Measurements from ENCODE around the gene PTPRN2.
"Not testable (repeated sequence)": the region's sequence is repeated elsewhere in the genome, so short reads cannot be mapped to it uniquely, and the experiment has no call there.

PTPRN2 gene

DNA sequence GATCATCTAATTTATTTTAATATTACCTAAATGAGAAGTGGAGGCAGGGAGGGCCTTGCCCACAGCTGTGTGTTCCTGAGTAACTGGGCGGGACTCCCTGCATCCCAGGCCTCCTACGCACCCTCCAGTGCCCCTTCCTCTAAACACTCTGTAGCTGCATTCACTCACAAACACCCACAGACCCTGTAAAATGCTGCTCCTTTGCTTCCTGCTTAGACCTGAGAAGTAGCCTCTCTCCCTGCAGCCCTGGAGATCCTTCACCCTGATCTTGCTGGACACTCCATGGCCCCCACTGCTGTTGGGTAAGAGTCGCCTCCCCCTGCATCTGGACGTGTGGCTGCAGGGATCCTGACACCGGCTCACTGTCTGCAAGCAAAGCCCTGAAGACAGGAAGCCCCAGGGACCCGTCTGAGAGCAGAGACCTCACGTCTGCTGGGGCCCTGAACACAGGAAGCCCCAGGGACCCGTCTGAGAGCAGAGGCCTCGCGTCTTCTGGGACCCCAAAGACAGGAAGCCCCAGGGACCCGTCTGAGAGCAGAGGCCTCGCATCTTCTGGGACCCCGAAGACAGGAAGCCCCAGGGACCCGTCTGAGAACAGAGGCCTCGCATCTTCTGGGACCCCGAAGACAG, 661.0 kb downstream of the PTPRN2 start:
- no peak for DNase-seq (ENCODE audit: low spot score)

DNA sequence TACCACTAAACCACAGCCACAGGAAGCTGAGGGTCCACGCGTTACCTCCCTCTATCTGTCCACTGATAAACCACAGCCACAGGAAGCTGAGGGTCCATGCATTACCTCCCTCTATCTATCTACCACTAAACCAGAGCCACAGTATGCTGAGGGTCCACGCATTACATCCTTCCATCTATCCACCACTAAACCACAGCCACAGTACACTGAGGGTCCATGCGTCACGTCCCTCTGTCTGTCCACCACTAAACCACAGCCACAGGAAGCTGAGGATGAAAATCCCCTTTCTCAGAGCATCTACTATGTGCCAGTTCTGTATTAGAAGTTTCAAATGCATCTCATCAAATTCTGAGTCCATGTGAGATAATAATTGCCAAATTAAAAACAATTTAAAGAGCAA, 661.5 kb downstream of the PTPRN2 start:
- no peak for DNase-seq (ENCODE audit: low spot score)

DNA sequence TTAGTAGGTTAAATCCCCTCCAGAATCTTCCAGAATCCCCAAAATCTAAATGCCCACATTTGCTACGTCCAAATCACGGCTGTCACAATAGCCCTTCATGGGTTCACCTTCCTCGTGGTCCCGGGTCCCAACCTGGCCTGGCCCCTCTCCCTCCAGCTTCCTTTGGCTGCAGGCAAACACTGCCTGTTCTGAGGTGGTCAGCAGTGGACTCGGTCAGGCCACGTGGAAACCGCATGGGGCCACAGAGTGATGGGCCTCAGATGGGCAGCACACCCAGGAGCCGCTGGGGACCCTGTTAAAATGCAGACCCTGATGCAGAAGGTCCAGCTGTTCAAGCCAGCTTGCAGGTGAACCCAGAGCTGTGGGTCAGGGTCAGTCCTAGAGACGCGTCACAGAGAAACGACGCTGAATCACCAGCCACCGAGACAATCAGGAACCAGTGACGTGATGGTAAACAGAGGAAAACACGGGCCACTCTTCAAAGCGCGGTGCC, 662.2 kb downstream of the PTPRN2 start:
- DNase-seq (ENCODE audit: low spot score): no peak

DNA sequence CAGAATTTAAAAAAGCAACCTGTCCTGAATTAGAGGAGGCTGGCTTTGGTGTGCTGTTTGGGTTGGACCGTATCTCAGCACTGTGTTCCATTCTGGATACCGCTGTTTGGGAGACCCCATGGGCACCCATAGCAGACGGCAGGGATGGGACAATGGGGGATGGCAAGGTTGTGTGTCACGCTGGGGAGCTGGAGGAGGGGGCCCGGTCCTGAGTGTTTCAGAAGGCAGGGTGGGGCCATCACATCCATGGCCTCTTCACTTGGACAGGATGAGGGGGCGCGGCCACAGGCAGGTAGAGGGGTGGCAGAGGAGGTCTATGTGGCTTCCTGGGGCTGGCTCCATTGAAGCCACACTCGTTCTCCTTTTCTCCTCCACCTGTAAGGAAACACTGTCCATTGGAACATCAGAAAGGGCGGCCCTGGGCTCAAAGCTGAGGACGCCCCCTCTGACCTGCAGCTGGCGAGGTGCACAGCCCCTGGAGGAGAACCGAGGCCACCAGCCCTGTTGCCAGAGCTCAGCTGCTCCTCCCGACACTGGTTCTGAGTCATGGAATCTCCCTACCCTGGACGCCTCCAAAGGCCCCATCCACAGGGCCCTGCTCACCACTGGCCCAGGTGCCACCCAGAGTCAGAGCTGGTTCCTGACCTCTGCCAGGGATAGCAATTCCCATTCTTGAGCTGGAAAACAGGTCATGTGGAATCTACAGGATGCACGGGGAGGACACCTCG, 663.6 kb downstream of the PTPRN2 start:
- DNase-seq (ENCODE audit: low spot score): no peak

DNA sequence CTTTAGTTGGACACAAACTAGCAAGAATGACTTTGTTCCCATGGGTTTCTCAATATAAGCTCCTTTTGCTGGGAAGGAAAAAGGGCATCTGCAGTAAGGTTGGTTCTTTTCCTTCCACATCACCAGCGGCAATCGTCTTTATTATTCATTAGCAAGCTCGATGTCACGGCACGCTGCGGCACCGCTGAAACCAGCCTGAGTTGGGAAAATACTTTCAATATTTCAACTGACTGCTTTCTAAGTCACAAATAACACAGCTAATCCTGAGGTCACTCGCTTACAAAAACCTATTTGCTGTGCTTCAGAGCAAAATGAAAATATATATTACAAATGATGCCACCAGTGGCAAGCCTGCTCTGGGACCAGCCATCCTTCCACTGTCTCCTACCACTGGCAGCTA, 665.0 kb downstream of the PTPRN2 start:
- no peak for DNase-seq (ENCODE audit: low spot score)

DNA sequence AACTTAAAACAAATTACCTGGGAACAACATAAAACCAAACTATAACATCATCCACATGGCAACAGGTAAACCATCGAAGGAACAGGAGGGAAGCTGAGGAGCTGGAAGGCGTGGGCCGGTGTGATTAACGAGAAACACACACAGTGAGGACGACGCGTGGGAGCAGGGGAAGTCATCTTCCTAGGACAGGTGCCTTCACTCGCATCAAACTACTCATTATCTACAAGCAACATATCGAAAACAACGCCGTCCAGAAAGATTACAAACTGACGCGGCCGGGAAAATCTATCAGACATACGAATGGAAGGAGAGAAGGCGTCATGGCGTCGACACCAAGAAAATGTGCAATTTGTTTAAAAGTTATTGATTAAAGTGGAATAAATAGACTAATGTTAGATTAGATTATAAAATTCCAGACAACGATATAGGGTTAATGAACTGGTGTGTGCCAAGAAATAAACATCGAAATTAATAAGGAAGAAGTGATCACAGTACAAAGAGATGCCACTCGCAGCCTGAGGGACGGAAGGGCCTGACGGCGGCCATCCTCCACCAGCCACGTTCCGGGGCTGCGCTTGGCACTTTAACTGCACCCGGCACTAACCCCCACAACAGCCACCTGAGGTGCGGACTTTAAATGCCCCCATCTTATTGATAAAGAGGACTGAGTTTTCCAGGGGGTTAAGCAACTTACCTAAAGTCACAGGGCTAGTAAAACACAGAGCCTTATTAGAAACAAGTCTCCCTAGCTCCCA, 669.1 kb downstream of the PTPRN2 start:
- DNase-seq (ENCODE audit: low spot score): no peak

DNA sequence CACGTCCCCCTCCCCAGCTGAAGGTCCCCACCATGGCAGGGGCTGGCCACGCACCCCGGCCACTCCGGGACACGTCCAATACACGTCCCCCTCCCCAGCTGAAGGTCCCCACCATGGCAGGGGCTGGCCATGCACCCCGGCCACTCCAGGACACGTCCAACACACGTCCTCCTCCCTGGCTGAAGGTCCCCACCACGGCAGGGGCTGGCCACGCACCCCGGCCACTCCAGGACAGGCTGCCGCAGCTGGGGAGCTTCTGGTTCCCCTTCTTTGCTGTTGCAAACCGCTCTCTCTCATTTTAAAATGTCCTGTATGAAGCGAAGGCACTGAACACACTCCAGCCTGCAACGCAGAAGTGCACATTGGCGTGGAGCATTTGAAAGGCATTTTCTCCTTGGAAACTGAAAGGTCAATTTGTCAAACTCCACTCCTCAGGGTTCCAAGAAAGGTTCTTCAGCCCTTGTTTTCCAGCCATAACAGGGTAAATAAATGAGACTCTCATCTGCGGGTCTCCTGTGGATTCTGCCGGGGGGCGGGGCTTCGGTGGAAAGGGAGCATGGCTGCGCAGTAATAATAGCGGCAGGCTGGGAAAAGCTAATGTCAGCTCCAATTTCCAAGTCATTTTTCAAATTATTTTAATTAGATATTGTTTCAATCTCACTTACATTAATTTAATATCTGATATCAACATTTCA, 670.5 kb downstream of the PTPRN2 start:
- no peak for DNase-seq (ENCODE audit: low spot score)

DNA sequence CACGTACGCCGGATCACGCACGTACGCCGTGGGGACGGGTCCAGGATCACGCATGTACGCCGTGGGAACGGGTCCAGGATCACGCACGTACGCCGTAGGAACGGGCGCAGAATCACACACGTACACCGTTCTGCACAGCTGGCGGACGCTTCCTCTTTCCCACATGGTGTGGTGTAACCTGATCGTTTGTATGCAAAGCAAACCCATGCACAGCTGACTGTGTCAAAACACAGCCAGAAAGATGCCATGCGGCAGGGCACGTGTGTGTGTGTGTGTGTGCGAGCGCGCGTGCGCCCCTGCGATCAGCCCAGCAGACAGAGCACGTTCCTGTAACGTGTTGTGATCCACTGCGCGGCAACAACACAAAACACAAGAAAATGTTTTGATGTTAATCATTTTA, 677.2 kb downstream of the PTPRN2 start:
- no peak for DNase-seq (ENCODE audit: low spot score)

DNA sequence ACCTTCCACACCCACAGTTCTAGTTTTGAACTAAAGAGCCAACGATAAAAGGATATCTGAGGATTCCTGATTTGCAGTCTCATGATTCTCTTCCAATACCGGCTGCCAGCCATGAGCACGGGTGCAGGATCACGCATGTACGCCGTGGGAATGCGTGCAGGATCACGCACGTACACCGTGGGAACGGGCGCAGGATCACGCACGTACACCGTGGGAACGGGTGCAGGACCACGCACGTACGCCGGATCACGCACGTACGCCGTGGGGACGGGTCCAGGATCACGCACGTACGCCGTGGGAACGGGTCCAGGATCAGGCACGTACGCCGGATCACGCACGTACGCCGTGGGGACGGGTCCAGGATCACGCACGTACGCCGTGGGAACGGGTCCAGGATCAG, 677.6 kb downstream of the PTPRN2 start:
- DNase-seq (ENCODE audit: low spot score): not testable (repeated sequence)

DNA sequence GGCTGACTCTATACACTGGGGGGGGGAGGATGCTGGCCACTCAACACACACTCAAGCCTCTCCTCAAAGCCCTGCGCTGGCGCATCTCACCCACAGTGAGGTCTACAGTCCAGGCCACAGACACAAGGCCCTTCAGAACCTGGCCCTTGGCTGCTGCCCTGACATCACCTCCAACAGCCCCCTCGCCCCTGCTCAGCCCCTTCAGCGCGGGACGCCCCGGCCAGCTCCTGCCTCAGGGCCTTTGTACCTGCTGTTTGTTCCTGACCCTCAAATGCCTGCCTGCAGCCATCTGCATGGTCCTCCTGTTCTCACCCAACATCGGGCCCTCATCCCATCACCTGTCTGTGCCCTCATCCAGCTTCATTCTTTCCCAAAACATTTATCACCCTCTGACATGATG, 678.3 kb downstream of the PTPRN2 start:
- DNase-seq (ENCODE audit: low spot score): no peak

DNA sequence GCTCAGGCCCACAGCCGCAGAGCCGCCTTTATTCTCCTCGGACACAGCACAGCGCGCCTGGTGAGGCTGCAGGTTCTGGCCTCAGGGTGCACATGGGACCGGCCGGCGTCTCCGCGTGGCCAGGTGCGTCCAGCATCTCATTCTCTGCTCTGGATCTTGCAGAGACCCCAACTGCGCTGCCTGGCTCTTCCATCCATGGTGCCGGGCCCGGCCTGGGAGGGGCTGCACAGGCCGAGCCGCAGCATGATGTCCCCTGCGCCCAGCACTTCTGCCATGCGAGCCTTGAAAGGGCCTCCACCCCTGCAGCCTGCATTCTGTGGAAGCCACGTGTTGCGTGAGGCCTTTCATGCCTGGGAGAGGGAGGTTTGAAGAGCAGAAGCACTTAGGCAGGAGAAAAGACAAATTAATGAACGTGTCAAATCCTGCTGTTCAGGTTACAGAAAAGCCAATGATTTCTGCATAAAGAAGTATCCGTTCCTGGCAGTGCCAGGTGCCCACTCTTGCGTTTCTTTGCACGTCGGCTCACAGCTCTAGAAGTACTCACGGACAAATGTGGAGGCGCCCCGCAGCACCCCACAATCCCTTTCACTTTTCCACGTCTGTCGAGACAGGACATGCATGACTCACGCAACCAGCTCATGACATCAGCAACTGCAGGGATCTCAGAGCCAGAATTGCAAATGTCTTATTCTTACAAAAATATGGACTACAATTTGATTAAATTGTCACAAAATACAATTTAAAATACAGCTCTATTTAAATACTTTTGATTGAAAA, 679.4 kb downstream of the PTPRN2 start:
- DNase-seq (ENCODE audit: low spot score): peak; percentile 73

DNA sequence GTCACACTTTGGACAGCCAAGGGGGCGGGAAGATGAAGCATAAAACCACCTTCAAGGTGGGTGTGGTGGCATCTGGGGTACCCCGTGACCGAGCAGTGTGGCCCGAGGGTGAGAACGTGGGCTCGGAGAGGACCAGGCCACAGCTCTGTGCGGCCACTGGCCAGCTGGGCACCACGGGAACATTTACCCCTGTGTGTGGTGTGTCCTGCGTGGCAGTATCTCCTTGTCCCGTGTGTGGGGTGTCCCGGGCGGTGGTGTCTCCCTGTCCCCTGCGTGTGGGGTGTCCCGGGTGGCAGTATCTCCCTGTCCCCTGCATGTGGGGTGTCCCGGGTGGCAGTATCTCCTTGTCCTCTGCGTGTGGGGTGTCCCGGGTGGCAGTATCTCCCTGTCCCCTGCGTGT, 680.5 kb downstream of the PTPRN2 start:
- DNase-seq (ENCODE audit: low spot score): no peak

DNA sequence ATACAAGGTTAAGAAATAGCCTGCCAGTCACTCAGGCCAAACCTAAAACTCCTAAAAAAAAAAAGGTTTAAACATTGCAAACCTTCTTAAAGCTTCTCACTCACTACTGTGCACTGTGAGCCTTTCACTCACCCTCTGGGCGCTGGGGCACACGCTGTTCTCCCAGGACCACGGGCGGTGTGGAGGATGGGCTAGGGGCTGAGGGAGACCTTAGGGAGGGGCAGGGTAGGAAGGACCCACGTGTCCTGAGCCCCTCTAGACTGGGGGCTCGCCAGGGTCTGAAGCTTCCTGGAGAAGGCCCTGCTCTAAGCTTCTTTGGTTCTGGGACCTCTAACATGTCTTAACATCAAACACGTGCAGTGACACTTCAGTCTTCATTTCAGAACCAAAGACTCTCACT, 681.0 kb downstream of the PTPRN2 start:
- no peak for DNase-seq (ENCODE audit: low spot score)

DNA sequence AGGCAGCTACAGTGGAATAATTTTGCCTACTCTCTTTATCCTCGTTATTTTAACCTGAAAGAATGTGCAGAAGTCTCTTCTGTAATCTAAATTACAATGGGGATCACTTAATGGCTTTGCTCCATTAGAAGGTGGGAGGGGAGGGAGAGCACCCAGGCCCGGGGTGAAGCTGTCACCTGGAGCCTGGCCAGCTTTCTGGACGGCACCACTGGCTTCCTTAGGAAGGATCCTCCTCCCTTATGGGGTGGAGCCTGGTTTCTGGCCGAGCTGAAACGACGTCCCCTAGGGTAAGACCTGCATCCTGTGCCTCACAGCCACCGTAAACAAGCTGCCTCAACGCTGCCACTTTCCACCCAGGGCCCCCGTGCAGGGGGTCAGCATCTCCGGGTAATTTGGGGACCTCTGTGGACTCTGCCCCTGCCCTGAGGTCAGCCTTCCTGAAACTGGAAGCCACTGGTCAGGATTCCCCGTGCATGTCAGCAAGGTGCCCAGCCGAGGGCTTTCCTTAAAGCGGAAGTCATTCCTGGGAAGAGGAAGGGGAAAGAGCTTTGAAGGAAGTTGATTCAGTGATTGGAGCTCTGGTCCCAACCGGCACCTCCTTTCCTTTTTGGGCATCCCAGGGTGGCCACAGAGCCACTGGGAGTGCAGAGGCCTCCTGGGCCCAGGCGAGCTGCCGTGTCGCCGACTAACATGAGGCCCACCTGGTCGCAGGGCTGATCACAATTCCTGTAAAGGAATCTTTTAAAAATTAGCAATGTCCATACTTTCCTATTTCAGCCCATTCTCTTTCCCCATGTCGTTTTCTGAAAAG, 681.8 kb downstream of the PTPRN2 start:
- DNase-seq (ENCODE audit: low spot score): no peak

DNA sequence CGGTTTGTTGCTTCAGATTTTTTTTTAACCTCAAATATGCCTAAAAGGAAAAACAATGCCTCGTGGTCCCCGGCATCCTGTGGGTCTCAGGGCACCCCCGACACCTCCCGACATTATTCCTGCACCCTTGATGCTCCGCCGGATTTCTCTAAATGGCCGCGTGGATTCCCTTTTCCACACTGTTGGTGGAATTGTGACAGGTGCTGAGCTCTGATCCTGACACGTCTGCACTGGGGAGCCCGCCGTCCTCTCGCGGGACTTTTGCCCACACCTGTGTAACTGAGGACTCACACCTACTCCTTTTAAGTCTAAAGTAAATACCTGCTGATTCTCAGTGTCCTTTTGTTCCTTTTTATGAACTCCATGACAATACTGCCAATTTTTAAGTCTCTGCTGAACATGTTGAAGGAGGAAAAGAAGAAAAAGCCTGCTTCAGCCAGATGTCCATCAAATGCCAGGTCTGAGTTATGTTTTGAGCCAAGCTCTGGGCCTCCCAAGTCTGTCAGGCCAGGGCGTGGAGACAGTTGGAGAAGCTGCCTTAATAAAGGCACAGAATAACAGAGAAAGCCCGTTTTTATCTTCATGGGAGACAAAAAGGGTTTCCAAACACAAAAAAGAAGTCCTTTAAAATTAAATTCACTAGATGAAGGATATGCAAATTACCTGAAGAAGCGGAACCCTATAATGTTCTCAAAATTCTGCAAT, 682.6 kb downstream of the PTPRN2 start:
- no peak for DNase-seq (ENCODE audit: low spot score)

DNA sequence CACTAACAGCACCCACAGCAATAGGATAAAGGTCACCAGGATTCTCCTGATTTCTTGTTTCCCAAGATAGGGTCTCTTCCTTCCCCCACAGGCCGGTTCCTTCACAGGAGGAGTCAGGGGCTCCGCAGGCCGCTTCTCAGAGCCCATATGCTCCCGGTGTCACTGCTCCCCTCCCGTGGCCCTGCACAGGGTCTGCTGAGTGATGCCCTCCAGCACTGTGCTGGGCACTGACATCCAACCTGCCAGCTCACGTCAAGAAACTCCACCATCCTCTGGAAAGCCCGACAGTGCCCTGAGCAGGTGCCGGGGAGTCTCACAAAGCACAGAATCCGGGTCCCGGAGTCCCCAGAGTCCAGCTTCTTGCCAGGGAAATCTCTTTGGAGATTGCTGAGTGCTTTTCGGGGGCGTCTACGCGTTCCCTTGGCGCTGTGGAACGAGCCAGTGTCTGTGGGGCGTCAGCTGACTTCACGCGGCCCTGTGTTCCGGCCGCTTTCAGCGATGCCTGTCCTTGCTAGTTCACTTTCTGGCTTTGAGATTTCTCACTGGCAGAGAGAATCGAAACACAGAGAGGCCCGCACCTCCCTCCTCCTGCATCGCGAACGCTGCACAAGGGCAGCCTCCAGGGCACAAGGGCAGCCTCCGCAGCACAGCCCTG, 683.3 kb downstream of the PTPRN2 start:
- no peak for DNase-seq (ENCODE audit: low spot score)

DNA sequence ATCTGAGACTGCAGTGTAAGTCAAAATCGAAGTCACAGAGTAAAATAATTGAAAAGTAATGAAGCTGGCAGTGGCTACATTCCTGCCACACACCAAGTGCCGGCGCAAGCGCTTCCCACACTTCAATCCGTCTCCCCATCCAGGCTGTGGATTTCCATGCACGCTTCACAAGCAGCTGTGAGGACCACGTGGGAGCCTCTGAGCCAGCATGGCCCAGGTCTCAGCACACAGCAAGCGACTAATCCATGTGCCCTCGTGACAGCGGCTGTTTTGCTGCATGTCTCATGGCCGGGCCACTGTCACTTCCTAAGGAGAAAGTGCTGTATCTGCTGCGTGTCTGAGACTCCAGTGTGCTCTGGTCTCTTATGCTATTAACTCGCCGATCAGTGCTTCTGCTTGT, 683.9 kb downstream of the PTPRN2 start:
- DNase-seq (ENCODE audit: low spot score): peak; percentile 46

DNA sequence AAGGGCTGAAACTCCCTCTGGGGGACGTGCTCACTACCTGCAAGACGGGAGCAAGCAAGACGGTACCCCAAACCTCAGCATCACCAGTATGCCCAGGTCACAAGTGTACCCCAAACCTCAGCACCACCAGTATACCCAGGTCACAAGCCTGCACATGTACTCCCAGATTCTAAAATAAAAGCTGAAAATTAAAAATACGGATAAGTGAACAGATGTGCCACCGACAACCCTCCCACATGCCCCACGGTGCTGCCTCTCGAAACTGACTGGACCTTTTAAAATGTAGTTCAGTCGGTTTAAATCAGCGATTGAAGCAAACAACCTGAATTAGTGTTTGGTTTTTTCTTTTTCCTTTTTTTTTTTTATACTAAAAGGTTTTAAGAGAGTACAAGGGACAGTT, 684.3 kb downstream of the PTPRN2 start:
- no peak for DNase-seq (ENCODE audit: low spot score)

DNA sequence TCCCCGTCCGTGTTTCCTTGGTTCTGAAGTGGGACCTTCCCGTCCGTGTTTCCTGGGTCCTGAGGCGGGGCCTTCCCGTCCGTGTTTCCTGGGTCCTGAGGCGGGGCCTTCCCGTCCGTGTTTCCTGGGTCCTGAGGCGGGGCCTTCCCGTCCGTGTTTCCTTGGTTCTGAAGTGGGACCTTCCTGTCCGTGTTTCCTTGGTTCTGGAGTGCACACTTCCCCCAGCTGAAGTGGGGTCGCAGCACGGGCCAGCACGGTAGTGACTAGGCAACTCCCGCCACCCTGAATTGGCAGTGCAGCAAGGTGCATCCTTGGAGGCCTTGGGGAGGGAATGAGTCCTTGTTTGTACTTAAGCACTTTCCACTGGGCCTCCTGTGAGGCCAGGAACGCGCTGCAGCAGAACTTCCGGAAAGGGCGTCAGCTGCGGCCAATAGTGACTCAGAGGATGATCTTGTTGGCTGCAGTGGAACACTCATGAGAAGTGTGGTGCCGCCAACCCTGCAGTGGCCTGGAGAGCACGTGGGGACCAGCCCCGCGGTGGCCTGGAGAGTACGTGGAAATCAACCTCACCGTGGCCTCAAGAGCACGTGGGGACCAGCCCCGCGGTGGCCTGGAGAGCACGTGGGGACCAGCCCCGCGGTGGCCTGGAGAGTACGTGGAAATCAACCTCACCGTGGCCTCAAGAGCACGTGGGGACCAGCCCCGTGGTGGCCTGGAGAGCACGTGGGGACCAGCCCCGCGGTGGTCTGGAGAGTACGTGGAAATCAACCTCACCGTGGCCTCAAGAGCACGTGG, 685.6 kb downstream of the PTPRN2 start:
- not testable (repeated sequence) for DNase-seq (ENCODE audit: low spot score)

Measured in putamen (tissue), 1 donor.